Large intestine (tissue), 3 donors: ENCODE measurements around the gene BOK. TPM values are rescaled to one million over a fixed set of nuclear protein-coding genes. Genes with fewer than 3 reads are reported as not detected.
"Not testable (repeated sequence)": the region's sequence is repeated elsewhere in the genome, so short reads cannot be mapped to it uniquely, and the experiment has no call there.

Experiments
- DNase-seq, 2 donors: peaks; one replicate each; pipeline versions ENCODE4 v3.0.0 to v3.0.0-alpha.2; 2013
- H3K27ac ChIP-seq: one replicate; pipeline ENCODE4 v1.5.1; 2013; ENCODE audit warnings: low read length
- H3K27me3 ChIP-seq: 2 replicates; pipeline ENCODE4 v1.6.1; 2013; ENCODE audit warnings: low read length; ENCODE audit not compliant: control insufficient read depth, insufficient read depth
- H3K36me3 ChIP-seq: 2 replicates; pipeline ENCODE4 v1.6.1; 2013; ENCODE audit warnings: low read length; ENCODE audit not compliant: control insufficient read depth, insufficient read depth
- H3K4me1 ChIP-seq: one replicate; pipeline ENCODE4 v1.6.1; 2013; ENCODE audit warnings: low read length; ENCODE audit not compliant: control insufficient read depth, insufficient read depth
- H3K4me3 ChIP-seq: one replicate; pipeline ENCODE4 v1.5.1; 2013; ENCODE audit warnings: low read length
- H3K9me3 ChIP-seq: one replicate; pipeline ENCODE4 v1.6.1; 2013; ENCODE audit warnings: mild to moderate bottlenecking, low read depth, low read length, moderate library complexity; ENCODE audit not compliant: control insufficient read depth
- WGBS: methylation state at CpG from one replicate; pipeline ENCODE4 v1.1.5; 2013; ENCODE audit warnings: low lambda C conversion rate; ENCODE audit not compliant: insufficient coverage; 5-methylcytosine and 5-hydroxymethylcytosine counted together
- polyA plus RNA-seq: library from polyadenylated mRNA; unstranded; fragments of 120-200 nt; gene quantifications from one replicate; pipeline ENCODE4 v1.2.1, GENCODE V29; 2013

The BOK gene
- polyA plus RNA-seq, 1 donor, result 8.8 TPM

- not testable (repeated sequence) for H3K4me3 ChIP-seq, H3K27ac ChIP-seq, DNase-seq, H3K4me1 ChIP-seq, H3K27me3 ChIP-seq
- Histone ChIP-seq H3K9me3 (peaks cover 25% of the 10 kb centered on the region), H3K36me3 (peaks cover 35% of the 10 kb centered on the region)
- no CpG with 5 or more reads among the region's 17 CpGs for WGBS
Observed at GRCh38 chr2:241589863-241590262, 31.3 kb downstream of the BOK start.

DNA sequence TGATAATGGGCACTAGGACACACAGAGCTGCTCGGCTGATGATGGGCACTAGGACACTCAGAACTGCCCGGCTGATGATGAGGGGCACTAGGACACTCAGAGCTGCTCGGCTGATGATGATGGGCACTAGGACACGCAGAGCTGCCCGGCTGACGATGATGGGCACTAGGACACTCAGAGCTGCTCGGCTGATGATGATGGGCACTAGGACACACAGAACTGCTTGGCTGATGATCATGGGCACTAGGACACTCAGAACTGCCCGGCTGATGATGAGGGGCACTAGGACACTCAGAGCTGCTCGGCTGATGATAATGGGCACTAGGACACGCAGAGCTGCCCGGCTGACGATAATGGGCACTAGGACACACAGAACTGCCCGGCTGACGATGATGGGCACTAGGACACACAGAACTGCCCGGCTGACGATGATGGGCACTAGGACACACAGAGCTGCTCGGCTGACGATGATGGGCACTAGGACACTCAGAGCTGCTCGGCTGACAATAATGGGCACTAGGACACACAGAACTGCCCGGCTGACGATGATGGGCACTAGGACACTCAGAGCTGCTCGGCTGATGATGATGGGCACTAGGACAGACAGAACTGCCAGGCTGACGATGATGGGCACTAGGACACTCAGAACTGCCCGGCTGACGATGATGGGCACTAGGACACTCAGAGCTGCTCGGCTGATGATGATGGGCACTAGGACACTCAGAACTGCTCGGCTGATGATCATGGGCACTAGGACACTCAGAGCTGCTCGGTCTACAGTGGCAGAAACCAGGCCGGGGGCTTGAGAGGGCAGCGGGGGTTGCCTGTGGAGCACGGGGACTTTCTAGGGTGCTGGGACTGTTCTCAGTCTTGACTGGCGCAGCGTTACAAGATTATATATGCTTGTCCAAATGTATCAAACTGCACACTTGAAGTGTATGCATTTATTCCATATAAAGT, 32.2 kb downstream of the BOK start:
- not testable (repeated sequence) for H3K4me1 ChIP-seq, H3K27ac ChIP-seq, H3K4me3 ChIP-seq, DNase-seq, H3K27me3 ChIP-seq
- H3K36me3 ChIP-seq, result peaks cover 32% of the 10 kb centered on the region
- WGBS, result 100% methylated on average over 2 of the region's 33 CpGs
- H3K9me3 ChIP-seq, result peaks cover 20% of the 10 kb centered on the region

DNA sequence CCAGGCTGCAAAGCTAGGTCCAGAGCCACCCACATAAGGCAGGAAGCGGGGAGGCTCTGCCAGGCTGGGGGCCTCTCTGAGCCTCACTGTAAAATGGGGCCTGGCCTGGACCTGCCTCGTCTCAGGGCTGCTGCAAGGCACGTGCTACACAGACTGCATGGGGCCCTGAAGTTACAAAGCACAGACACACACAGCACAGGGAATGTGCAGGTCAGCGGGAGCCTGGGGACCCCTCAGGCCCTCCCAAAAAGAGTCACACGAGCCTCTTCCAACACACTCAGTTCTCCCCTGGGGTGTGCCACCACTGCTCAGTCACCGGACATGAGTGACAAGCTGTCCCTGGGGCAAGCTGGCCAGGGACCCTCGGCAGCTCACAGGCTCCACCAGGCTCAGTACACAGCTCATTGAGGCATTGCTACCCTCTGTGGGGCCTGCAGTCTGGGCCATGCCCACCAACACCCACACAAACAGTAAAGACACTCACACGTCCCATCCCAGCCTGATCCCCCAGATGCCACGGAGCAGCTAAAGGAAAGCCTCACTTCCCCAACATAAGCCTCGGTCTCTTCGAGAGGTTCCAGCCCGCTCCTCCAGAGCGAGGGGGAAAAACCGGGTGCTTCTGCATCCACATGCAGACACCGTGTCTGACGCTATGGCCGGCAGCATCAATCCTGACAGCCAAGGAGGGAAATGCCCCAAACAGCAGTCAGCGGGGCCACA, 33.7 kb downstream of the BOK start:
- WGBS, result no CpG with 5 or more reads among the region's 18 CpGs
- no peaks in the 10 kb centered on the region for H3K4me1 ChIP-seq
- peaks cover 6% of the 10 kb centered on the region for H3K9me3 ChIP-seq
- H3K27ac ChIP-seq, result no peak overlapping the region
- no peak overlapping the region for H3K4me3 ChIP-seq
- no peak for DNase-seq
- H3K36me3 ChIP-seq, result peaks cover 27% of the 10 kb centered on the region
- no peaks in the 10 kb centered on the region for H3K27me3 ChIP-seq

- Histone ChIP-seq H3K27me3 (no peaks in the 10 kb centered on the region), H3K27ac (no peak overlapping the region), H3K4me3 (no peak overlapping the region), H3K36me3 (peaks cover 31% of the 10 kb centered on the region), H3K4me1 (no peaks in the 10 kb centered on the region), H3K9me3 (no peaks in the 10 kb centered on the region)
- DNase-seq, result no peak
- WGBS, result no CpG with 5 or more reads among the region's 16 CpGs
Observed at GRCh38 chr2:241593271-241593670, 34.7 kb downstream of the BOK start.

GRCh38 chr2:241595600-241596140, 37.1 kb downstream of the BOK start:
- DNase-seq, result no peak
- Histone ChIP-seq H3K9me3 (no peaks in the 10 kb centered on the region), H3K27me3 (no peaks in the 10 kb centered on the region), H3K4me1 (no peaks in the 10 kb centered on the region), H3K4me3 (no peak overlapping the region), H3K27ac (no peak overlapping the region), H3K36me3 (peaks cover 38% of the 10 kb centered on the region)
- WGBS, result no CpG with 5 or more reads among the region's 15 CpGs

DNA sequence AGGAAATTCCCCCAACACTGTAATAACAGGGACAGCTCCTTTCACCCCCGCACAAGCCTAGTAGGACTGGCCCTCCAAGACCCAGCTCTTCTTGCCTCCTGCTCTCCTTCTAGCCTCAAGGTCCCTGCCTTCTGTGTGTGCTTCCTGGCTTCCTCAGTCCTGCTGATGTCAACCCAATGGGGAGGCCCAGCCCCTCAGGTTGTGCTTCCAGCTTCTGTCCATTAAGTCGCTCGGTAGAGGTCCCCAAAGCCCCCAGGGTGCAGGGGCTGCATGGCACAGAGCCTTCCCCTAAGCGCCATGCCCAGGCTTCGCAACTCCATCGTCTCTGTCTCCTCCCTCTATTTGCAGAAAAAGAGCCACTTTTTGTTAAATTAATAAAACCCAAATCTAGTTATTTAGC, 39.0 kb downstream of the BOK start:
- Histone ChIP-seq H3K27me3 (no peaks in the 10 kb centered on the region), H3K36me3 (peaks cover 47% of the 10 kb centered on the region), H3K4me1 (no peaks in the 10 kb centered on the region), H3K27ac (no peak overlapping the region), H3K9me3 (no peaks in the 10 kb centered on the region), H3K4me3 (no peak overlapping the region)
- no peak for DNase-seq
- WGBS, result no CpG with 5 or more reads among the region's 6 CpGs

DNA sequence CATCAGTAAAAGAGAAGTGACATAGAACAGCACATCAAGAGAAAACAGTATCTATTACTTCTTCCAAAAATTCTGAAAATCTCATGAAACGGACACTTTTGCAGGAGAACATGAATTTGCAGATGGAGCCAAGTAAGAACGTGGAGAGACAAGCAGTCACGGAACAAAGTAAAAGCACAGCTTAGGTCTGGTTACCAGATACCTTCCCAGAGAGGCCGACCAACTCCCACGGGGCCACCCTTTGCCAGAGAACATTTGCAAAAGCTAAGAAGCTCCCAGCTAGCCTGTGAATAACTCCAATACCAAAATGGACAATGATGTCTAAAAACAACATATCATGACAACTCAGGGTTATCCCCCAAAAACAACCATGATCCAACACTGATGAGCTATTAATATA, 39.5 kb downstream of the BOK start:
- no peaks in the 10 kb centered on the region for H3K9me3 ChIP-seq
- no peak for DNase-seq
- H3K27ac ChIP-seq, result no peak overlapping the region
- no peak overlapping the region for H3K4me3 ChIP-seq
- no peaks in the 10 kb centered on the region for H3K27me3 ChIP-seq
- no CpG with 5 or more reads among the region's 5 CpGs for WGBS
- H3K36me3 ChIP-seq, result peaks cover 47% of the 10 kb centered on the region
- H3K4me1 ChIP-seq, result no peaks in the 10 kb centered on the region

GRCh38 chr2:241598487-241598886, 39.9 kb downstream of the BOK start:
- Histone ChIP-seq H3K4me3 (no peak overlapping the region), H3K27me3 (no peaks in the 10 kb centered on the region), H3K9me3 (no peaks in the 10 kb centered on the region), H3K36me3 (peaks cover 44% of the 10 kb centered on the region), H3K27ac (no peak overlapping the region), H3K4me1 (no peaks in the 10 kb centered on the region)
- WGBS, result no CpG with 5 or more reads among the region's 1 CpG
- DNase-seq, result no peak

DNA sequence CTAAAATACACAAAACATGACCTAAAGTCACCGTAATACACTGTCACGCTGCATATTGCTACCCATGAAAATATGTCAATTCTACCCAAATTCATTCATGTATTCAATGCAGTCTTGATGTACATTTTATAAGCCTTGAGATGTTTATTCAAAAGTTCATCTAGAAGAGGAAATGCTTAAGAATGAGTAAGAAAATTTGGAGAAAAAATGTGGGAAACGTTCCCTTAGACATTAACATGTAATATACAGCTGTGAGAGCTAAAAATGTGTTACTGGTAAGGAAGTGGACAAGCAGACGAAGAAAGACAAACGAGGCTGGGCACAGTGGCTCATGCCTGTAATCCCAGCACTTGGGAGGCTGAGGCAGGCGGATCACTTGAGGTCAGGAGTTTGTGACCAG, 41.1 kb downstream of the BOK start:
- Histone ChIP-seq H3K36me3 (peaks cover 47% of the 10 kb centered on the region), H3K27me3 (no peaks in the 10 kb centered on the region), H3K9me3 (no peaks in the 10 kb centered on the region), H3K4me1 (no peaks in the 10 kb centered on the region), H3K4me3 (no peak overlapping the region), H3K27ac (no peak overlapping the region)
- no peak for DNase-seq
- WGBS, result 100% methylated on average over 2 of the region's 6 CpGs

- DNase-seq, result no peak
- no peaks in the 10 kb centered on the region for H3K9me3 ChIP-seq
Observed at GRCh38 chr2:241601841-241602240, 43.3 kb downstream of the BOK start.

More at GRCh38 chr2:241601841-241602240, 43.3 kb downstream of the BOK start:
- Histone ChIP-seq H3K4me3 (no peak overlapping the region), H3K4me1 (no peaks in the 10 kb centered on the region), H3K27me3 (no peaks in the 10 kb centered on the region), H3K27ac (no peak overlapping the region), H3K36me3 (peaks cover 60% of the 10 kb centered on the region)
- WGBS, result no CpG with 5 or more reads among the region's 13 CpGs
